ACC112 (cell line): ENCODE data around the gene BMP2K.
"Not testable (repeated sequence)": the region's sequence is repeated elsewhere in the genome, so short reads cannot be mapped to it uniquely, and the experiment has no call there.

Experiments used
- H2AFZ ChIP-seq: fragments of 200-600 bp; sonication (generic); one replicate; pipeline ENCODE4 v1.6.0; 2017; ENCODE audit warnings: antibody characterized with exemption, low read length; ENCODE audit not compliant: unreplicated experiment
- H3K27ac ChIP-seq: fragments of 200-600 bp; sonication (generic); 2 replicates; pipeline ENCODE4 v1.5.1; 2014; ENCODE audit warnings: low read depth, mild to moderate bottlenecking, antibody characterized with exemption, low read length, moderate library complexity
- H3K27me3 ChIP-seq: fragments of 200-600 bp; sonication (generic); 2 replicates; pipeline ENCODE4 v1.6.1; 2014; ENCODE audit warnings: mild to moderate bottlenecking, antibody characterized with exemption, low read length, moderate library complexity, mixed read lengths; ENCODE audit not compliant: insufficient read depth
- H3K36me3 ChIP-seq: fragments of 200-600 bp; sonication (generic); 2 replicates; pipeline ENCODE4 v1.6.1; 2016; ENCODE audit warnings: mild to moderate bottlenecking, antibody characterized with exemption, low read length, moderate library complexity, mixed read lengths; ENCODE audit not compliant: insufficient read depth
- H3K4me1 ChIP-seq: fragments of 200-600 bp; sonication (generic); one replicate; pipeline ENCODE4 v1.6.1; 2016; ENCODE audit warnings: low read length, mixed read lengths; ENCODE audit not compliant: insufficient read depth, unreplicated experiment, control insufficient read depth
- H3K4me3 ChIP-seq: fragments of 200-600 bp; sonication (generic); 2 replicates; pipeline ENCODE4 v1.5.1; 2014; ENCODE audit warnings: mild to moderate bottlenecking, low read depth, low read length
- H3K79me2 ChIP-seq: fragments of 200-600 bp; sonication (generic); one replicate; pipeline ENCODE4 v1.6.0; 2016; ENCODE audit warnings: low read length; ENCODE audit not compliant: control insufficient read depth, unreplicated experiment, insufficient read depth

Gene BMP2K

GRCh38 chr4:78863254-78863869, 87.2 kb downstream of the BMP2K start:
- H3K79me2 ChIP-seq: no peaks in the 10 kb centered on the region
- H3K27ac ChIP-seq: no peak overlapping the region
- H3K4me3 ChIP-seq: no peak overlapping the region
- H3K27me3 ChIP-seq: no peaks in the 10 kb centered on the region
- no peaks in the 10 kb centered on the region for H3K4me1 ChIP-seq
- no peak overlapping the region for H2AFZ ChIP-seq
- H3K36me3 ChIP-seq: peaks cover 8% of the 10 kb centered on the region; the same call in 1 of the 2 replicates

GRCh38 chr4:78863991-78864390, 87.8 kb downstream of the BMP2K start:
- H3K79me2 ChIP-seq: no peaks in the 10 kb centered on the region
- H3K27ac ChIP-seq: no peak overlapping the region
- H3K36me3 ChIP-seq: peaks cover 8% of the 10 kb centered on the region; the same call in 1 of the 2 replicates
- H3K27me3 ChIP-seq: no peaks in the 10 kb centered on the region
- H3K4me3 ChIP-seq: no peak overlapping the region
- H2AFZ ChIP-seq: no peak overlapping the region
- H3K4me1 ChIP-seq: no peaks in the 10 kb centered on the region

- Histone ChIP-seq H3K4me3 (no peak overlapping the region), H3K27ac (no peak overlapping the region), H3K36me3 (peaks cover 8% of the 10 kb centered on the region; the same call in 1 of the 2 replicates), H3K4me1 (no peaks in the 10 kb centered on the region), H3K79me2 (no peaks in the 10 kb centered on the region), H3K27me3 (no peaks in the 10 kb centered on the region), H2AFZ (no peak overlapping the region)
Observed at GRCh38 chr4:78864405-78865024, 88.4 kb downstream of the BMP2K start.

- no peaks in the 10 kb centered on the region for H3K79me2 ChIP-seq
Observed at GRCh38 chr4:78865451-78865850, 89.3 kb downstream of the BMP2K start.

GRCh38 chr4:78868712-78869111, 92.6 kb downstream of the BMP2K start:
- H3K79me2 ChIP-seq, H2AFZ ChIP-seq, H3K27ac ChIP-seq, H3K4me1 ChIP-seq, H3K27me3 ChIP-seq, H3K4me3 ChIP-seq: not testable (repeated sequence)
- peaks cover 19% of the 10 kb centered on the region for H3K36me3 ChIP-seq

More at GRCh38 chr4:78865451-78865850, 89.3 kb downstream of the BMP2K start:
- no peaks in the 10 kb centered on the region for H3K27me3 ChIP-seq
- H3K27ac ChIP-seq: no peak overlapping the region
- no peak overlapping the region for H2AFZ ChIP-seq
- no peaks in the 10 kb centered on the region for H3K4me1 ChIP-seq
- no peak overlapping the region for H3K4me3 ChIP-seq
- peaks cover 8% of the 10 kb centered on the region; the same call in 1 of the 2 replicates for H3K36me3 ChIP-seq

- no peak overlapping the region for H2AFZ ChIP-seq
- H3K4me3 ChIP-seq: no peak overlapping the region
- no peaks in the 10 kb centered on the region for H3K79me2 ChIP-seq
- H3K36me3 ChIP-seq: peaks cover 19% of the 10 kb centered on the region
- H3K27me3 ChIP-seq: no peaks in the 10 kb centered on the region
- H3K4me1 ChIP-seq: no peaks in the 10 kb centered on the region
- H3K27ac ChIP-seq: no peak overlapping the region
Observed at GRCh38 chr4:78870056-78870455, 93.9 kb downstream of the BMP2K start.

GRCh38 chr4:78876568-78877320, 100.6 kb downstream of the BMP2K start:
- no peak overlapping the region for H2AFZ ChIP-seq
- H3K27me3 ChIP-seq: no peaks in the 10 kb centered on the region
- H3K79me2 ChIP-seq: no peaks in the 10 kb centered on the region
- no peaks in the 10 kb centered on the region for H3K4me1 ChIP-seq
- H3K4me3 ChIP-seq: no peak overlapping the region
- peaks cover 22% of the 10 kb centered on the region for H3K36me3 ChIP-seq
- no peak overlapping the region for H3K27ac ChIP-seq

- H3K79me2 ChIP-seq: no peaks in the 10 kb centered on the region
- H3K4me1 ChIP-seq: no peaks in the 10 kb centered on the region
- H3K27ac ChIP-seq: no peak overlapping the region
- no peaks in the 10 kb centered on the region for H3K27me3 ChIP-seq
- H2AFZ ChIP-seq: no peak overlapping the region
- peaks cover 12% of the 10 kb centered on the region for H3K36me3 ChIP-seq
- H3K4me3 ChIP-seq: no peak overlapping the region
Observed at GRCh38 chr4:78878031-78878430, 101.9 kb downstream of the BMP2K start.

- Histone ChIP-seq H3K79me2 (no peaks in the 10 kb centered on the region), H3K4me1 (no peaks in the 10 kb centered on the region), H3K36me3 (peaks cover 12% of the 10 kb centered on the region), H2AFZ (no peak overlapping the region), H3K27me3 (no peaks in the 10 kb centered on the region), H3K4me3 (no peak overlapping the region), H3K27ac (no peak overlapping the region)
Observed at GRCh38 chr4:78880874-78881492, 104.8 kb downstream of the BMP2K start.

GRCh38 chr4:78885598-78885997, 109.4 kb downstream of the BMP2K start:
- no peaks in the 10 kb centered on the region for H3K4me1 ChIP-seq
- H3K36me3 ChIP-seq: peaks cover 3% of the 10 kb centered on the region; the same call in 1 of the 2 replicates
- H2AFZ ChIP-seq: no peak overlapping the region

More at GRCh38 chr4:78885598-78885997, 109.4 kb downstream of the BMP2K start:
- Histone ChIP-seq H3K27ac (no peak overlapping the region), H3K79me2 (no peaks in the 10 kb centered on the region), H3K4me3 (no peak overlapping the region), H3K27me3 (no peaks in the 10 kb centered on the region)
